ENCODE results near the gene FKBP1A.
"Not testable (repeated sequence)": the region's sequence is repeated elsewhere in the genome, so short reads cannot be mapped to it uniquely, and the experiment has no call there.

The FKBP1A gene

GRCh38 chr20:1402149-1402548, 9.3 kb upstream of the FKBP1A start:
- no peak overlapping the region for H3K27ac ChIP-seq
- no peak for DNase-seq
- H3K27me3 ChIP-seq, result peaks cover 0 to 38% of the 10 kb centered on the region in 2 donors
- intact Hi-C loops (cut with DNase I; ENCODE audit: low total_unique reads), result no loop called here
- no peak for TF ChIP-seq CTCF (IDR thresholded peaks at IDR 0.05)
- no peaks in the 10 kb centered on the region for H3K36me3 ChIP-seq
- H3K4me1 ChIP-seq, result no peaks in the 10 kb centered on the region
- no peaks in the 10 kb centered on the region for H3K9me3 ChIP-seq
- H3K4me3 ChIP-seq, result no peak overlapping the region

GRCh38 chr20:1401451-1401907, 8.6 kb upstream of the FKBP1A start:
- intact Hi-C loops (cut with DNase I; ENCODE audit: low total_unique reads), result no loop called here
- DNase-seq, result no peak
- peaks cover 0 to 40% of the 10 kb centered on the region in 2 donors for H3K27me3 ChIP-seq
- no peak overlapping the region for H3K4me3 ChIP-seq
- no peak overlapping the region for H3K27ac ChIP-seq
- no peak for TF ChIP-seq CTCF (IDR thresholded peaks at IDR 0.05)
- no peaks in the 10 kb centered on the region for H3K4me1 ChIP-seq
- no peaks in the 10 kb centered on the region for H3K9me3 ChIP-seq
- H3K36me3 ChIP-seq, result no peaks in the 10 kb centered on the region

GRCh38 chr20:1399678-1400366, 7.0 kb upstream of the FKBP1A start:
- intact Hi-C loops (cut with DNase I; ENCODE audit: low total_unique reads), result not testable (repeated sequence)

GRCh38 chr20:1398185-1398584, 5.3 kb upstream of the FKBP1A start:
- H3K27ac ChIP-seq; intact Hi-C loops (cut with DNase I; ENCODE audit: low total_unique reads); H3K4me3 ChIP-seq; H3K9me3 ChIP-seq; DNase-seq; H3K4me1 ChIP-seq; H3K36me3 ChIP-seq: not testable (repeated sequence)
- H3K27me3 ChIP-seq, result peaks cover 0 to 31% of the 10 kb centered on the region in 2 donors

More at GRCh38 chr20:1399678-1400366, 7.0 kb upstream of the FKBP1A start:
- not testable (repeated sequence) for H3K36me3 ChIP-seq, DNase-seq, H3K4me3 ChIP-seq, H3K4me1 ChIP-seq, H3K27ac ChIP-seq, H3K9me3 ChIP-seq
- H3K27me3 ChIP-seq, result peaks cover 0 to 40% of the 10 kb centered on the region in 2 donors

- Histone ChIP-seq H3K4me1 (peaks cover 0 to 7% (median 5%) of the 10 kb centered on the region in 4 donors), H3K9me3 (no peaks in the 10 kb centered on the region), H3K27ac (no peak overlapping the region), H3K36me3 (no peaks in the 10 kb centered on the region), H3K27me3 (peaks cover 0 to 31% of the 10 kb centered on the region in 2 donors), H3K4me3 (no peak overlapping the region)
- TF ChIP-seq CTCF (IDR thresholded peaks at IDR 0.05), result peak in 1 of 2 experiments; percentile 10
- intact Hi-C loops (cut with DNase I; ENCODE audit: low total_unique reads), result no loop called here
- DNase-seq, result no peak
These were observed 4.9 kb upstream of the FKBP1A start for GRCh38 chr20:1397710-1398109.

GRCh38 chr20:1396702-1397101, 3.8 kb upstream of the FKBP1A start:
- H3K27me3 ChIP-seq, result peaks cover 0 to 26% of the 10 kb centered on the region in 2 donors
- no peak overlapping the region for H3K4me3 ChIP-seq
- H3K4me1 ChIP-seq, result peaks cover 0 to 15% (median 8%) of the 10 kb centered on the region in 4 donors
- no peaks in the 10 kb centered on the region for H3K9me3 ChIP-seq
- intact Hi-C loops (cut with DNase I; ENCODE audit: low total_unique reads), result no loop called here
- H3K27ac ChIP-seq, result no peak overlapping the region
- TF ChIP-seq CTCF (IDR thresholded peaks at IDR 0.05), result no peak
- H3K36me3 ChIP-seq, result no peaks in the 10 kb centered on the region
- no peak for DNase-seq

All from tibial artery (tissue), 4 donors.